Measurements from ENCODE around the gene PTOV1.

PTOV1 gene

DNA sequence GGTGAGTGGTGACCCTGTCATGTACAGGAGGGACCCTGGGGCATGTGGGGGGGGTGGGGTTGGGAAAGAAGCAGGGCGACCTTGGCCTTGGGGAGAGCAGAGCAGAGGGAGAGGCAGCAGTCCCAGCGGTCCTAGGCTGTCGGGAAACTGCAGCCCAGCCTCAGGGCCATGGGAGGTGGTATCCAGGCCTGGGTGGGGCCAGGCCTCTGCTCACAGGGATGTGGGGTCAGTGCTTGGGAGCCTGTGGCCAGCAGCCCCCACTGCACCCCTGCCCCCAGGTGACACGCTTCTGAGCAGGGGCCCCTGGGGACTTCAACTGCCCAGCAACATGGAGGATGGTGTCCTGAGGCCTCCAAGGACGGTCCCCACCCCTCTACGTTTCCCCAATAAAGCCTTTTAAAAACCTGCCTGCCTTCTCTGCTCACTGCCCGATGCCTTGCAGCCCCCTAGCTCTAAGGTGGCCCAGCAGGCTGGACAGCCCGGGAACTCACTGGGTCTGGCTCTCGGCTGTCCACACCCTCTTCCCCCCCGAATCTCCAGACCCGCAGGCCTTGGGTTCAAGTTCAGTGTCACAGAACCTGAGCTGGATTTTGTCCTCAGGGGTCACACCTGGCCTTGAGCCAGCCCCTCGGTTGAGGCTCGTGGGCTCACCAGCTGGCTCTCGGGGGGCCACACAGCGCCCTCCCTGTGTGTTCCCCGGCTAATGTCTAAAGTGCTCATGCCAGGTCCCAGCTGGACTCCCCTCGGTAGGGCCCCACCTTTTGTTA, 9.6 kb downstream of the PTOV1 start:
- no peak for DNase-seq

DNA sequence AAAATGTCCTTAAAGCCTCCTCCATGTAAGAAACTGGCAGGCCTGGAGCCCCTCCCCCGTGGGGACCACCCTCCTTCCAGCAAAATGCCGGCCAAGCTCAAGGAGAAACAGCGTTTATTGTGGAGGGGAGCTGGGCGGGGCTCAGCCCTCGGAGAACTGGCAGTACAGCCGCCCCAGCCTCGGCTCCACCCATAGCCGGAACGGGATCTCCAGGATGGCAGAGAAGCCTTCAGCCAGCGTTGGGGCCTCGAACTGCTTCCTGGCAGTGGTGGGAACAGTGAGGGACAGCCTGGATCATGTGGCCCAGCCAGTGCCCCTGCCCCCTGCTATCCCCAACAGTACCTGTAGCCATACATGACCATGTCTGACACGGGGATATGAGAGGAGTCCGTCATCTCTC, 10.1 kb downstream of the PTOV1 start:
- peak; percentile 22 for DNase-seq

DNA sequence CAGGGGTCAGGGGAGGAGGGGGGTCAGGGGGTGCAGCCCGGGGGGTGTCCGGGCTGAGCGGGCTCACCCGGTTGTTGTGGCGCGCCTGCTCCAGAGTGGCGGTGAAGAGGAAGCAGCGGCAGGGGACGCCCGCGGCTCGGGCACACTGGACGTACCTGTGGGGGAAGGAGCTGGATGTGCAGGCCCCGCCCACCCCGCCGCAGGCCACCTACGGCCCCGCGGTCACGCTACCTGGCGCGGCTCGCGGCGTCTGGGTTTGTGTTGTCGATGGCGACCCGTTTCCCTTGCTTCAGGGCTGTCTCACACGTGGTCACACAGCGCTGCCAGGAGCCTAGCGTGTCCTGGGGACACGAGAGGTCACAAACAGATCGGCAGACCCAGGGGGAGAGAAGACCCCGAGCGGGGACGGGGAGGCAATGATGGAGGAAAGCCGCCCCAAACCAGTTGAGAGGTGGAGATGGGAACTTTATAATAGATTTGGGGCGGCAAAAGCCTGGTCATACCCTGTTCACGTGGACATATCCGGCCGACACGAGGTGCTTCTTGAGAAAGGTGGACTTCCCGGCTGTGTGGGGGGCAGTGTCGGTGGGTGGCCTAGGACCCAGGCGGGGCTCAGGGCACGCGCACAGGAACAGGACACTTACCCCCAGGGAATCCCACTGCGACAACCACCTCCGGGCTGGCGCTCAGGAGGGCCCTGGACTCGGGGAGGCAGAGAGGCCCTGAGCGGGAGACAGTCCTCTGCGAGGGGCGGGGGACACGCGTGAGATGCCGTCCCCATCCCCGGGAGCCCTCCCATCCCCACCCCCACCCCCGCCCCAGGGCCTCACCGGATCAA, 10.8 kb downstream of the PTOV1 start:
- peak; percentile 43 for DNase-seq

DNA sequence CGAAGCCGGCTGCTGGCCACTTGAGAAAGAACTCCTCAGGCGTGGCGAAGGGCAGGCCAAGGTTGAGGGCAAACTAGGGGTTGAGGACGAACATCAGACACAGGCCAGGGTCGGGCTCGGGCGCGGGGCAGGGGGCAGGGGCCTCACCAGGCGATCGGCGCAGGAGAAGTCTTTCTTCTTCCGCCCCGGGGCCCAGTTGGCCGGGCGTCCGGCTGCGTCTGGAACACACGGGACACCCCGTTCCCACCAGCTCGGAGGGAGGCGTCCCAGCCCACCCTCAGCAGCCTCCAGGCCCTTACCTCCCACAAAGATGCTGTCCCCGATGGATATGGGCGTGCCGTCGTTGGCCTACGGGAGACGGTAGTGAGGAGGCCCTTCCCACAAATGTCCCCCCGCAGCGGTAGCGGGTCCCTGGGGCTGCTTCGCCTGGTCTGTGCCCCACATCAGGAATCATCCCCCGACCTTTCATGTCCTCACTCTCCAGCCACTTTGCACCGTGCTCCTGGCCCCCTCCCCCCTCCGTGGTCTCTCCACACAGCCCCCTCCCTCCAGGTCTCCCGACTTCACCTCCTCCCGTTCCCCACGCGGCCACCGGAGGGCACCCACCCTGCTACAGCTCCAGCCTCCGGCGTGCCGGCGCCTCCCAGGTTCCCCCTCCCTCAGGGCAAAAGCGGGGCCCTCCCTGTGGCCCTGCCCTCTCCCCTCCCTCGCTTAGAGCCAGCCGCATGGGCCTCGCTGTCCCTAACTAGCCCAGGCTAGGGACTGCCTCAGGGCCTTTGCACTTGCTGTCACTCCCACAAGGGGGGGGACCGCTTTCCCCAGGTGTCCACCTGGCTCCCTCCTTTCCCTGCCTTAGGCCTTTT, 11.7 kb downstream of the PTOV1 start:
- DNase-seq: peak; percentile 42

DNA sequence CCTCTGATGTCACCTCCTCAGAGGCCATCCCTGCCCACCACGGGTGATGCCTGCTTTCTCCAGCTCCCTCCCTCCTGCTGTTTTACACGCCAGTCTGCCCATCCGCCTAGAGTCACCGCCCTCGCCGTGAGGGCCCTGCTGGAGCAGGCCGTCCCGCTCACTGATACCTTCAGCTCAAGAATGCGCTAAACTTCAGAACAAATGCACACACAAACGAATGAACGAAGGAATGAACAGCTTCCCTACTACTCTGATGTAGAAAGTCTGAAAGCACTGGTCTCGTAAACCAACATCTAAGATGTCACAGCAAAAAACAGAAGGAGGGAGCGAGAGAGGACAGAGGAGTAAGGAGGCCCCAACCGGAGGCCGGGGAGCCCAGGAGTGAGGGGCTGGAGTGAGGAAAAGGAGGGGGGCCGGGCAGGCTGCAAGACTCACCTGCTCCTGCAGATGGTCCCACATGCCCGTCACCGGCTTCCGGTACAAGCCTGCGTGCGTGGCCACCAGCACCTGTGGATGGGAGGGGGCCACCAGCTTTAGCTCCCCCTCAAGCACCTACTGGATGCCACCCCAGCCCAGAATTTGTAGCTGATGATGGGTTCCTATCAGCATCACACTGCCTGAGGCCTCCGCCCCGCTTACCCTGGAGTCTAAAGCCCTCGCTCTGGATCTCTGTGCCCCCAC, 12.4 kb downstream of the PTOV1 start:
- no peak for DNase-seq

DNA sequence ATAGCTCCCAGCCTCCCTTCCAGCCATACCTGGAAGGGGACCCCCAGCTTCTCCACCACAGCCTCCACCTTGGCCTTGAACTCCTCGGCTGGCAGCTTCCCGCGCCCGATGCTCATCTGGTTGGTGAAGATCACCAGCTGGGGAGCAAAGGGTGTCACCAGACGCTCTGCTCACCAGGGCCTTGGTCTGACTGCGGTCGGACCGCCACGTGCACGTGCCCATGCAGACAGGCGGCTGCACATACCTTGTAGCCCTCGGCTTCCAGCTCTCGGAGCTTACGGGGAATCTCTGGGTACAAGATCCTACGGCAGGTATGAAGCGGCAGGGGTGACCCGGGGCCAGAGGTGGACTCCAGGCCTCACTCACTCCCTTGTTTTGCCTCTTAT, 13.0 kb downstream of the PTOV1 start:
- DNase-seq: no peak

DNA sequence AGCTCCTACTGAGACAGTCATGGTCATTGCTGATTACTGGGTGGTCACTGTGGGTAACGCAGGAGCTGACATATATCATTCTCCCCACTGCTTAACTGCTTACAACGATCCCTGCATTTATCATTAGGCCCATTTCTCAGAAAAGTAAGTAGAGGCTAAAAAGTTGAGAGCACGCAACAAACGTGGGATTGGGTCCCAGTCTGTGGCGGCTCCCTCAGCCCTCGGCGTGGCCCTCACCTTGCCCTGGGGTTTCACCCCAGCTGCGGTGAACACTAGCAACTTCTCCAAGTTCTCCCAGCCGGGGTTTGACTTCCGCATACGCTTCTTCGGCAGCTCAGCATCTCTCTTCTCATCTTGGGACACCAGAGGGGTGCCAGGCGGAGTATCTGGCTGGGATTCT, 13.9 kb downstream of the PTOV1 start:
- DNase-seq: no peak

DNA sequence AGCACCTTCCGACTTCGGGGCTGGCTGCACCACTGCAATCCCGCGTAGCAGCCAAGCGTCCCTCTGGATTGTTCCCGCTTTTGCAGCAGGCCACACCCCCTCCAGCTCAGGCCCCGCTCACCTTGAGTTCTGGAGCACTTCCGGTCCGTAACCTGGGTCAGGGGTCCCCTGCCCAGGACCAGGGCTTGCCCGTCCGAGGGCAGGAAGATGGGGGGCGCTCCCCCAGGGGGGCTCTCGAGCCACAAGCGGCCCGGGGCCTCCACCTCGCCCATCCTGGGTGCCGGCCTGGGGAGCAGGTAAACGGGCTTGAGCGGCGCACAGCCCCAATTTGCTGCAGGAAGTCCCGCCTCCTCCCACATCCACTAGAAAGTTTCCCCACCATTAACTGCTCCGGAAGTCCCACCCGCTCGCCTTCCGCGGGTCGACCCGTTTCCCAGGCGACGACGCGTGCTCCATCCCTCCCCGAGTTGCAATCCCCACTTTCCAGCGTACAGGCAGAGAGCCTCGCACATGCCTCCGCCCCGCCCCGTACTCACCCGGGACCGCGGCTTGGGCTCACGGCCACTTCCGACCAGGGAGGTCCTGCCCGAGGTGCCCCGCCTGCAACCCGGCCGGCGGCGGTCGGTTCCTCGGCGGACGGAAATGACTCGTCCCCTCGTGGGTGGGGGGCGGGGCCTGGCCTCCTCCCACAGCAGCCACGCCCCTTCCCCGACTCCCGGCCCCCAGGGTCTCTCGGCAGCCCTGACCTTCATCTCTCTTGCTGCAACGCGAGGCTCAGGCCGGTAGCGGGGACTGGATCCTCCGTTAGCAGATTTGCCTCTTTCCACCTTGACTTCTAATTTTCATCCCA, 16.2 kb downstream of the PTOV1 start, which contains the start of gene PNKP:
PNKP (minus strand) TSS at position 644 of the 850 bp plus-strand sequence; CDS start at position 272, 372 bp downstream.
- peak; percentile 94 for DNase-seq

DNA sequence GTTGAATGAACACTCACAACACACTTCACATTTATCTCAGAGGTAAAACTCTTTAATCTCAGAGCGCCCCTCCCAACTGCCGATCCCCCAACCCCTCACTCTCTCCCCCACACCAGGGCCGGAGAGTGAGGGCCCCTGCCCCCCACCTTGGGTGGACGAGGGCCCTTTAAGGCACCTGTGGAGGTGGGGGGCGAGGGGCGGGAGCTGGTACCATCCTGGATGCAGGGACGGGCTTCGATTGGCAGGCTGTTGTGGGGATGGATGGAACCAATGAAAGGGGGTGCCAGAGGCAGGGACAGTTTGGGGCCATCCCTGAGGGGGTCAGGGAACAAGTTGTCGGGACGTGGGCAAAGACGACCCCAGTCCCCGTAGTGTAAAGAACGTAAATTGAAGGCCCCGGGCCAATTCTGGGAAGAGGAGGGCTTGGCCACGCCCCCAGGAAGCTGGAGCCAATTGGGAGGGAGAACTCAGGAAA, 18.1 kb downstream of the PTOV1 start:
- DNase-seq: no peak

DNA sequence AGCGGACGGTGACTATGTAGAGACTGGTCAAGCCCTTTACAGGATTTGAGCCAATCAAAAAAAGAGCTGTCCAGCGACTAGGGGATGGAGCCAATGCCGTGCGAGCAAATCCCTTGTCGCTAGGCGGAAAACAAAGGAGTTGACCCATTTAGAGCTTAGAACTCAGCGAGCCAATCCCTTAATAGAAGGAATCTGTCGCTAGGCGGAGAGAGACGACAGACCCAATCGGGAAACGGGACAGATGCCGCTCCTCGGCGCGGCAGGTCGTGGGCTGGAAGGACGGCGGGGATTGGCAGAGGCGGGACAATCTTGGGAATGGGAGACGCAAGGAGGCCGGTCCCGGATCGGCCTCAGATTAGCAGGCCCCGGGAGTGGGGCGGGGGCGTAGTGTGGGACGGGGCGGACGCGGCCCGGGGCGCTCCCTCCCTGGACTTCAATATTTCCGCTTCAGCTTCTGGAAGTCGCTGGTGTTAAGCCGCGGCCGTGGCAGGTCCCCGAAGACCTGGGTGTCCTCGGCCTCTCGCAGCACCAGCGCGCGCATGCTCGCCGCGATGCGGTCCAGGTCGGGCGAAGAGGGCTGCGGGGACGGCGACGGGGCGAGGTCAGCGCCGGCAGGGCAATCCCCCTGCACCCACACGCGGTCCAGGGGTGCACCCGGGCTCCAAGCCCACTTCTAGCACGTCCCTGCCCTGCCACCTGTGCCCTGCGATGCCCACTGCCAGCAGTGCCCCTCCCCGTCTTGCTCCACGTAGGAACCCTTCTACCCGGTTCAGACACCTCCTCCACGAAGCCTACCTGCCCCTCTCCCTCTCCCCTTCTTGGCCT, 18.7 kb downstream of the PTOV1 start:
- DNase-seq: peak; percentile 99

DNA sequence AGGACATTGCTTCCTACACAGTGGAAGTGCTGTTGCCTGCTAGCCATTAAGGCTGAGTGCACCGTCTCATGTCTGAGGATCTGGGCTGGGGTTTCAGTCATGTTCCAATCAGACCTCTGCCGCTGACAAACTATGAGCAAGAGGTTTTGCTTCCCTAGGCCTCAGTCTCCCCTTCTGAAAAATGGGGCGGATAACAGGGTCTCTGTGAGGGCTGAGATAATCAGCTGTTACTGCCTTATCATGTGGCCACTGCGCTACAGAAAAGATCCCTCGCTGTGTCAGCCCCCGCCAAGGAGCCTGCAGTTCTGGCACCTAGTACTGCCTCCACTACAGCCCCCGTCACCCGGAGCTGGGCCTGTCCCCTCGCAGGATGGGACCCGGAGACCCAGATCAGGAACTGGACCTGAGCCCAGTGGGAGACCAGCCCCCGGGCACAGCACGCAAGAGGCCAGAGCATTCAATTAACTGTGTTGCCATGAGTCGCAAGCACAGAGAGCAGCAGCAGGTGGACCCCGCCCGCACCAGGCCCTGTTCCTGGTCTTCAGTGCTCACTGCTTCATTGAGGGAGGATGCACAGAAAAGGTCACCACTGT, 19.4 kb downstream of the PTOV1 start:
- peak; percentile 40 for DNase-seq

DNA sequence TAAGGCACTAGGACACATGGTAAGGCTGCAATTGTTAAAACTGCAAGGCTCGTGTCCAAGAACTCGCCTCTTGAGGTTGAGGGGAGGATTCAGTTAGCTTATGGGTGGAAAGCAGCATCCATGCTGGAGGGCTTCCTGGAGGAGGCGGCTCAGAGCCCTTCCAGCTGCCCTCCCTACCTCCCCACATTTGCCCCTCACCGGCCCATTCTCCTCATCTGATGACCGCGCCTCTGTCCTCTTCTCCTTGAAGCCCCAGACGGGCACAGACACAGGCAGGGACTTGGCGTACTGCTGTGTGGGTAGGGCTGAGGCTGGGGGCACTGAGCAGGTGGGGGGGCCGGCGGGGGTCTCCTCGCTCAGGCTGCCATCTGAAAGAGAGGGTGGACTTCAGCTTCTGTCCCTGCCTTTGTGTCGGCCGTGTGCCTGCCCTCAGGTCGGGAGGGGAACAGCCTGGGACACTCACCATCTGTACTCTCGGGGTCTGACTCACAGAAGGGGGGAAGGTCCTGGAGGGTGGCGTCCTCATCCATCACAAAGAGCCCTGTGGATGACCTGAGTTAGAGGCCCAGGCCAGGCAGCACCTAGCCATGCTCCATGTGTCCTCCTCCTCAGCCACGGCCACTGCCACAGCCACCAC, 20.5 kb downstream of the PTOV1 start:
- DNase-seq: no peak

DNA sequence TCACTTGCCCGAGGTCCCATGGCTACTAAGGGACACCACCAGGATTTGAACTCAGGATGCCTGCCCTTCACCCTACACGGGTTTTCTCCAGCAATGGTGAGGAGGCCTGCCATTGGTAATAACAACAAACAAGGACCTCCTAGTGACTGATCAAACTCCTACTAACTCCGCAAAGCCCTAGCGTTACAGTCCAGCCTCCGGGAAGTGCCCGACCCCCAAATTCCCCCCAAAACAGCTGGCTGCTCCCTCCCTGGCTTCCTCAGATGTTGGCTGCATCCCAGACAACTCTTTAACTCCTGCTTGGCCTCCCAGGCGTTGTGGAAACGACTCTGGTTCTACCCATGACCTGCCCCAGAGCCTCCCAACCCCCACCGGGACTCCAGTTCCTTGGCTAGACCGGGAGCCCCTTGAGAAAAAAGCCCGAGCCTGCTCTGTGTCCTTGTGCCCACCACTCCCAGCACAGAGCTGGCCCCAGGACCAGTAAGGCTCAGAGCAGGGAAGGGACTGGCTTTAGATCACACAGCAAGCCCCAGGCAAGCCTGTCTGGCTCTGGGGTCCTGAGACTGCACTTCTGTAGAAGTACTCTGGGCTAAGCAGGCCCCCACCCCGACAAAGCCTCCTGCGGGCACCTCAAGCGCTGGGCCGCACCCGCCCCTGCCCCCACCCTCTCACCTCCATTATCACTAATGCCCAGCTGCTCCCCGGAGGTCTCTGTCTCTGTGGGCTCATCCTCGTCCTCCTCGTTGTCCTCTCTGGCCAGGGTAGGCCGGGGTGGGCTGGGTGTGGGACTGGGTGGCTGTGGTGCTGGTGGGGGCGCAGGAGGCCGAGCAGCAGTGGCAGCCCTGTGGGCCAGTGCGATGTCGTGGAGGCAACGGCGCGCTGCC, 21.5 kb downstream of the PTOV1 start:
- DNase-seq: no peak

DNA sequence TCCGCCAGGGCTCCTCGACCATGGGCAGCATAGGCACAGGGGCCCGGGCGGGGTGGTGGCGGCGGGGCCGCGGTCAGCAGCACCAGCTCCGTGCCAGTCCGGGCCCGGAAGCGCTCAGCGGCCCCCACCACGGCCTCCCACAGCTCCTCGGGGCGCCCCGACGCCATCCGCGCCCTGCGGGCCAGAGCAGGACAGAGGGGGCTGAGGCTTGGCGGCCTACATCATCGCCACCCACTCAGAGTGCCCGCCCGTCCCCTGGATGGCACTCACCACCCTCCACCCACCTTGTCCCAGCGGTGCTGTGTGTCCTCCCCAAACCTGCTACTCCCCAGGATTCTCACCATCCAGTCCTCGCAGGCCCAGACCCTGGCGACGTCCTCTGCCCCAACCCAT, 22.2 kb downstream of the PTOV1 start:
- no peak for DNase-seq

DNA sequence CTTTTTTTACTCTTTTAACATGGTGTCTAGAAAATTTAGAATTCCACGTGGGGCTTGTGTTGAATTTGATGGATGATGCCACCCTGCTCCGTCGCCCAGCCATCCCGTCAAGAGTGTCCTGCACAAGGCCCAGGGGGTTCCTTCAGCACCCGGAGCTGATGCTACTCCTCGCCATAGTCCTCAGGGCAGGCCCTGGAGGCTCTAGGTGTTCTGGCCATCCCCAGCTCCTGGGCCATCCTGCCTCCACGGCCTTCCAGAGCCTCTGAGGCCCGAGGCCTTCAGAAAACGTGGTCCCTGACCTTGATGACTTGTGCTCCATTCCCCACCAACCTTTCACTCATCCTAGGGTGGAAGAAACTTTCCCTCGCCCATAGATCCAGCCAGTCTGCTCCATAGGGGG, 22.9 kb downstream of the PTOV1 start:
- DNase-seq: no peak

DNA sequence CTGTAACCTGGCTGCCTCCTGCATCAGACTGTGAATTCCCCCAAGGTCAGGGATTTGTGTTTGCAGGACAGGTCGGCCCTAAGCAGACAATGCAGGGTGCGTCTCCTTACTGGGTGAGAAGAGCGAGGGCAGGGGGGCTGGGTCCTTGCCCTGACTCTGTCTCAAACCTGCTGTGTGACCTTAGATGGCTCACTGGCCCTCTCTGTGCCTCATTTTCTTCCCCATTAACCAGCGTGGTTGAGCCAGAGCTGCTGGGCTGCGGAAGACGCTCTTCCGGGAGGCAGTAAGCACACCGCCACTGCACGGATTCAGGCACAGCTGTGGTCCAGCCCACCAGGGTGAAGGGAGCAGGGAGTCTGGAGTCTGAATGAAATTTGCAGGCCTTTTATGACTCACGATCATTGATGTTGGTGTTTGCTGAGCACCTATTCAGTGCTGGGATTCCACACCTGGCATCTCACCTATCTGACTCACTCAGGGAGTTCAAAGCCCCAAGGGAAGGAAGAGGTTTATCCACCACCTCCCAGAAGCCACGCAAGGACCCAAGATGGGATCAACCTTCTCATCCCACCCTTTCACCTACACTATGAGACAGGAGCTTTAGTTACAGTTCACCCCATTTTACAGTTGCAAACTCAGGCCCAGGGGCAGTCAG, 23.7 kb downstream of the PTOV1 start:
- DNase-seq: no peak

DNA sequence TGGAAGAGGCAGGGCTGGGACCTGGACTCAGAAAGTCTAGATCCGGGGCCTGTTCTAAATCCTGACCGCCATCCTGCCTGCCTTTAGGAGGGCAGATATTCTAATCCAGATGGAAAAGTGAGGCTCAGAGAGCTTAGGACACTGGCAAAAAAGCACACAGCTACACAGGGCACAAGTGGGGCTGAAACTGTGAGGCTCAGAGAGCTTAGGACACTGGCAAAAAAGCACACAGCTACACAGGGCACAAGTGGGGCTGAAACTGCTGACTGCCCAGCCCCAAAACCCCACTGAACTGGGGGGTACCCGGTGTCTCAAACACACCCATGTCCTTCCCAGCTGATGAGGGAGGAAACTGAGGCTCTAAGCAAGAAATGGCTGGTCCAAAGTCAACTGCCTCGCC, 24.2 kb downstream of the PTOV1 start:
- DNase-seq: no peak

DNA sequence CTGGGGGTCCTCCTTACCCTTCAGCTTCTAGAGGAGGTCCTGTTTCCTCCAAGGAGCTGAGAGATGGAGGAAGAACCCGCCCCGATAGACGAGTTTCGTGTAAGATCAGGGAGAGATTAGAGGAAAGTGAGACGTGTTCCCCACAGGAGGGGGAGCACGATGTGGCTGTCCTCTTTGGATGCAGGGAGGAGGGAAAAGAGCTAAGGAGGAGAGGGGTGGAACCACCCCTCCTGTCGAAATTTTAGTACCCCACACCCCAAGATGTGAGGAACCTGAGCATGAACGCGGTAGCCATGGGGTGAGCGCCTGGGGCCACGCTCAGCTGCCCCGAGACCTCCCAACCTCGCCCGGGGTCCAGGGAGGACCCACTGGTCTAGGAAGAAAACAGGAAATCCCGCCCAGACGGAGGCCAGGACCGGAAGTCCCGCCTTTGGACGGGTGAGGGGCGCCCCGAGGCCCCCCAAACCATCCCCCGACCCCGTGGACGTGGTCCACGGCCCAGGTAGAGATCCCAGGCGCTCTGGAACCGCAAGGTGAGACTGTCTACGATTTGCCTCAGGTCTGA, 25.0 kb downstream of the PTOV1 start:
- peak; percentile 60 for DNase-seq
